Thymus (tissue), 11 donors: ENCODE results near the gene SNX3. TPM values are rescaled to one million over a fixed set of nuclear protein-coding genes. Genes with fewer than 3 reads are reported as not detected.
"Not testable (repeated sequence)": the region's sequence is repeated elsewhere in the genome, so short reads cannot be mapped to it uniquely, and the experiment has no call there.

ENCODE experiments used
- DNase-seq, 9 donors: peaks; one replicate each; pipeline ENCODE4 v3.0.0-alpha.2; 2013; ENCODE audit warnings: low spot score in 9 of 9, low read depth in 6 of 9, missing footprints in 1 of 9
- H3K27ac ChIP-seq, 2 donors: one replicate each; pipeline ENCODE4 v1.5.1; 2013; ENCODE audit warnings: control low read depth in 1 of 2, low read depth in 1 of 2, low read length in 1 of 2, mild to moderate bottlenecking in 1 of 2, moderate library complexity in 1 of 2
- H3K27me3 ChIP-seq, 2 donors: one replicate each; pipeline ENCODE4 v1.5.1; 2013; ENCODE audit warnings: low read length in 1 of 2; ENCODE audit not compliant: control insufficient read depth in 2 of 2, insufficient read depth in 1 of 2
- H3K36me3 ChIP-seq, 2 donors: one replicate each; pipeline ENCODE4 v1.5.1; 2013; ENCODE audit warnings: low read length in 1 of 2, mild to moderate bottlenecking in 1 of 2, moderate library complexity in 1 of 2; ENCODE audit not compliant: control insufficient read depth in 2 of 2, insufficient read depth in 2 of 2
- H3K4me1 ChIP-seq, 2 donors: one replicate each; pipeline ENCODE4 v1.5.1; 2013; ENCODE audit warnings: low read length in 2 of 2; ENCODE audit not compliant: control insufficient read depth in 2 of 2, insufficient read depth in 2 of 2
- H3K4me3 ChIP-seq, 2 donors: one replicate each; pipeline ENCODE4 v1.5.1; 2013; ENCODE audit warnings: low read length in 2 of 2, control low read depth in 1 of 2, mild to moderate bottlenecking in 1 of 2
- H3K9me3 ChIP-seq, 2 donors: one replicate each; pipeline ENCODE4 v1.5.1; 2013; ENCODE audit warnings: low read length in 1 of 2, mild to moderate bottlenecking in 1 of 2; ENCODE audit not compliant: control insufficient read depth in 2 of 2, insufficient read depth in 1 of 2
- WGBS: extraction: QIAGEN DNeasy Blood & Tissue Kit; methylation state at CpG from one replicate; pipeline ENCODE4 v1.1.7; 2013; 5-methylcytosine and 5-hydroxymethylcytosine counted together
- polyA plus RNA-seq: library from polyadenylated mRNA; stranded (reverse); fragments of 200-250 nt; gene quantifications from one replicate; pipeline ENCODE4 v1.2.3, GENCODE V29; 2013
- total RNA-seq: library from RNA; stranded (reverse); fragments of 120-200 nt; gene quantifications from one replicate; pipeline ENCODE4 v1.2.4, GENCODE V29; 2013
- donor health status: healthy.

The SNX3 gene
- total and polyA plus RNA-seq, 2 donors: 156 to 273 TPM

DNA sequence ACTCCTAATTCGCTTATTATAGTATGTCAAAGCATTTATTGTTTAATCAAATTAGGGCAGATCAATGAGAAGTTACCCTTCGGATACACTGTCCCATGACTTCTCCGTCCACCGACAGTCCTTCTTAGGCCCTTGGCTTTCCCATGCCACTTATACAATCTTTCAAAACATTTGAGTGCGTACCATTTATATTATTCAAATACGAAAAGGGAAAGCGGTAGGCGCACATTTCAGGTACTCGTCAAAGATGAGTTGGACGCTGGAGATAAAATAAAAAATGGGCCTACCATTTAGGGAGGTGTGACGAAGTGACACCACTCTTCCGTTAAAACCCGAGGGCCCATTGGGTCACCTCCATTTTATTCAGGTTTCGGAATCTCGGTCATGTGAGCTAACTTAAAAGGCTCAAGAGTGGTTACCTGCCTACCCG is 33.5 kb upstream of the SNX3 start:
- H3K27ac ChIP-seq: peak overlapping the region; percentile 94 to 98
- DNase-seq: no peak

DNA sequence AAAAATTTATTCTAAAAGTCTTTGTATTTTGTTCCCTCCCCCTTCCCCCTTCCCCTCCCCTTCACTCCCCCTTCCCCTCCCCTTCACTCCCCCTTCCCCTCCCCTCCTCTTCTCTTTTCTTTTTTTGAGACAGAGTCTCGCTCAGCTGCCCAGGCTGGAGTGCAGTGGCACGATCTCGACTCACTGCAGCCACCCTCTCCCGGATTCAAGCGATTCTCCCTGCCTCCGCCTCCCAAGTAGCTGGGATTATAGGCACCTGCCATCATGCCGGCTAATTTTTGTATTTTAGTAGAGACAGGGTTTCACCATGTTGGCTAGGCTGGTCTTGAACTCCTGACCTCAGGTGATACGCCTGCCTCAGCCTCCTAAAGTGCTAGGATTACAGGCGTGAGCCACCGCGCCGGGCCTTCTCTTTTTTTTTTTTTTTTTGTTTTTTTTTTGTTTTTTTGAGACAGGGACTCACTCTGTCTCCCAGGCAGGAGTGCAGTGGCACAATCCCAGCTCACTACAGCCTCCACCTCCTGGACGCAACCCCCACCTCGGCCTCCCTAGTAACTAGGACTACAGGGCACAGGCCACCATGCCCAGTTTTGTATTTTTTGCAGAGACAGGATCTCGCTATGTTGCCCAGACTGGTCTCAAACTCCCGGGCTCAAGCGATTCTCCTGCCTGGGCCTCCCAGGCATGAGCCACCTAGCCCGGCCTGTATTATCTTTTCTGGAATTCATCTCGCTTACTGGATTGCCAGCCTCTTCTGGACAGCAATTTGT is 32.9 kb upstream of the SNX3 start:
- Histone ChIP-seq H3K27ac (no peak overlapping the region), H3K27me3 (no peaks in the 10 kb centered on the region), H3K4me3 (peak overlapping the region in 1 of 2 donors; percentile 95), H3K36me3 (no peaks in the 10 kb centered on the region), H3K4me1 (peaks cover 5 to 10% of the 10 kb centered on the region in 2 donors), H3K9me3 (no peaks in the 10 kb centered on the region)
- 95% methylated on average over 19 of the region's 19 CpGs for WGBS
- DNase-seq: no peak

More for the DNA sequence above, 33.5 kb upstream of the SNX3 start:
- no peaks in the 10 kb centered on the region for H3K36me3 ChIP-seq
- WGBS: 40% methylated on average over 16 of the region's 16 CpGs
- H3K4me1 ChIP-seq: peaks cover 5 to 10% of the 10 kb centered on the region in 2 donors
- no peaks in the 10 kb centered on the region for H3K9me3 ChIP-seq
- H3K27me3 ChIP-seq: no peaks in the 10 kb centered on the region
- H3K4me3 ChIP-seq: peak overlapping the region; percentile 86 to 95

DNA sequence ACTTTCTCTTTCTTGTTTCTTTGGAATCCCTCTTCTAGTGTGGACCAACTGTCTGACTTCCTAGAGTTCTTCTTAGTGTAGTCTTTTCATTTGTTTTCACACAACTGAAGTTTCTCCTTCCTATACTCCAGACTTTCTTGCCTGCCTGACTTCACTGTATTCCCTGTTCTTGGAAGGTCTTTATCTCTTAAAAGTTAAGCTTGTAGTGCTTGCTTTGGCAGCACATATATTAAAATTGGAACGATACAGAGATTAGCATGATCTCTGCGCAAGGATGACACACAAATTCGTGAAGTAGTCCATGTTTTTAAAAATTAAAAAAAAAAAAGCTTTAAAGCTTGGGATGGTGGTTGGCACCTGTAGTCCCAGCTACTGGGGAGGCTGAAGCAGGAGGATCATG is 31.7 kb upstream of the SNX3 start:
- DNase-seq, H3K36me3 ChIP-seq, H3K27ac ChIP-seq, H3K9me3 ChIP-seq, H3K27me3 ChIP-seq, H3K4me3 ChIP-seq: not testable (repeated sequence)
- 95% methylated on average over 3 of the region's 3 CpGs for WGBS
- peaks cover 5 to 10% of the 10 kb centered on the region in 2 donors for H3K4me1 ChIP-seq

DNA sequence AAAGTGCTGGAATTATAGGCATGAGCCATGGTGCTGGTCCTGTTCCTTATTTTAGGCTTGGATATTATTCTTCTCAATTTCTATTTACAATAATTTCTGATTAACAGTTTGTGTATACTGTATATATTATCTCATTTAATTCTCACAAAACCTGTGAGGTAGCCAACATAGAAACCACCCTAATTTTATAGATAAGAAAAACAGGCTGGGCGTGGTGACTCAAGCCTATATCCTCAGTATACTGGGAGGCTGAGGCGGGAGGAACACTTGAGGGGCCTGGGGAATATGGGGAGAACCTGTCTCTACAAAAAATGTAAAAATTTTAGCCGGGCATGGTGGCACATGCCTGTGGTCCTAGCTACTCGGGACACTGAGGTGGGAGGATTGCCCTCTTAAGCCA is 30.3 kb upstream of the SNX3 start:
- Histone ChIP-seq H3K27me3 (no peaks in the 10 kb centered on the region), H3K27ac (no peak overlapping the region), H3K36me3 (no peaks in the 10 kb centered on the region), H3K4me1 (peaks cover 5 to 10% of the 10 kb centered on the region in 2 donors), H3K9me3 (no peaks in the 10 kb centered on the region), H3K4me3 (no peak overlapping the region)
- WGBS: 96% methylated on average over 4 of the region's 4 CpGs
- no peak for DNase-seq

DNA sequence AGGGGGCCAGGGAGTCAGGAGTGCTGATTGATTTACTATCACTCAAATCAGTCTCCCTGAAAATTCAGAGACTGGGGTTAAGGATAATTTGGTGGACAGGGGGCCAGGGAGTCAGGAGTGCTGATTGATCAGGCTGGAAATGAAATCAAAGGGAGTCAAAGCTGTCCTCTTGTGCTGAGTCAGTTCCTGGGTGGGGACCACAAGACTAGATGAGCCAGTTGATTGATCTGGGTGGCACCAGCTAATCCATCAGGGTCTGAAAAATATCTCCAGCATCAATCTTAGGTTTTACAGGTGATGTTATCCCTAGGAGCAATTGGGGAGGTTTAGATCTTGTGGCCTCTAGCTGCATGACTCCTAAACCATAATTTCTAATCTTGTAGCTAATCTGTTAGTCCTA is 27.9 kb upstream of the SNX3 start:
- no peak for DNase-seq
- Histone ChIP-seq H3K27ac (no peak overlapping the region), H3K4me1 (no peaks in the 10 kb centered on the region), H3K4me3 (no peak overlapping the region), H3K36me3 (no peaks in the 10 kb centered on the region), H3K9me3 (no peaks in the 10 kb centered on the region), H3K27me3 (no peaks in the 10 kb centered on the region)

DNA sequence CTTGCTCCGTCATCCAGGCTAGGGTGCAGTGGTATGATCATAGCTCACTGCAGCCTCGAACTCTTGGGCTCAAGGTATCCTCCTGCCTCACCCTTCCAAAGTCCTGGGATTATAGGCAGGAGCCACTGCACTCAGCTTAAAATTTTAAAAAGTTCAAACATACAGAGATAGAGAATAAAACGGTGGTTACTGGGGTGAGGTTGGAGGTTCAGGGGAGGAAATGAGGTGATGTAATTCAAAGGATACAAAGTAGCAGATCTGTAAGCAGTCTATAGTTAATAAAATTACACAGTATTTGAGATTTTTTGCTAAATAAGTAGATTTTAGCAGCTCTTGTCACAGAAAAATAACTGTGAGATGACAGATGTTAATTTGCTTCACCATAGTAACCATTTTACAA is 26.5 kb upstream of the SNX3 start:
- no peak overlapping the region for H3K27ac ChIP-seq
- DNase-seq: no peak
- 74% methylated on average over 3 of the region's 3 CpGs for WGBS
- no peaks in the 10 kb centered on the region for H3K36me3 ChIP-seq
- no peak overlapping the region for H3K4me3 ChIP-seq
- H3K9me3 ChIP-seq: no peaks in the 10 kb centered on the region
- no peaks in the 10 kb centered on the region for H3K27me3 ChIP-seq
- no peaks in the 10 kb centered on the region for H3K4me1 ChIP-seq

DNA sequence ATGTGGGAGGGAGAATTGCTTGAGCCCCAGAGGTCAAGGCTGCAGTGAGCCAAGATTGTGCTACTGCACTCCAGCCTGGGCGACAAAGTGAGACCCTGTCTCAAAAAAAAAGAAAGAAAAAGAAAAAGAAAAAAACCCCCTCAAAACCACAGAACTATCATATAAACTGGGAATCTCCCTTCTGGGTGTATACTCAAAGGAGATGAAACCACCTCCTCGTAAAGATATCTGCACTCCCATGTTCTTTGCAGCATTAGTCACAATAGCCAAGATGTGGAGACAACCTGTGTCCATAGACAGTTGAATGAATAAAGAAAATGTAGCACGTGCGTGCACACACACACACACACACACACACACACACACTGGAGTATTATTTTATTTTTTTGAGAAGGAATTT is 25.5 kb upstream of the SNX3 start:
- Histone ChIP-seq H3K27ac (no peak overlapping the region), H3K4me3 (no peak overlapping the region), H3K4me1 (no peaks in the 10 kb centered on the region), H3K9me3 (no peaks in the 10 kb centered on the region), H3K36me3 (no peaks in the 10 kb centered on the region), H3K27me3 (no peaks in the 10 kb centered on the region)
- 94% methylated on average over 4 of the region's 4 CpGs for WGBS
- no peak for DNase-seq

DNA sequence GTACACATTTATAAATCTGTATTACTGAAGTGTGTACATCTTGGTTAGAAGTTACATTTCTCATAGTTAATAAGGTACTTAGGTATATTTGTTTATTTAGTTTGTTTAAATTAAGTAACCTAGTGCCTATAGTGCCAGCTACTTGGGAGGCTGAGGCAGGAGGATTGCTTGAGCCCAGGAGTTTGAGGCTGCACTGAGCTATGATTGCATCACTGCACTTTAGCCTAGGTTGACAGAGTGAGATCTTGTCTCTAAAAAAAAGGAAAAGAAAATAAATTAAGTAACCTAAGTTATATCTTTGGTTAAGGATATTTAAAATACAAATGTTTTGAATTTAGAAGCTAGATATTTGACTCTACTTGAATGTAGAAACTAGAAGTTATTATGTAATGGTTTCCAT is 24.5 kb upstream of the SNX3 start:
- H3K36me3 ChIP-seq: no peaks in the 10 kb centered on the region
- DNase-seq: no peak

DNA sequence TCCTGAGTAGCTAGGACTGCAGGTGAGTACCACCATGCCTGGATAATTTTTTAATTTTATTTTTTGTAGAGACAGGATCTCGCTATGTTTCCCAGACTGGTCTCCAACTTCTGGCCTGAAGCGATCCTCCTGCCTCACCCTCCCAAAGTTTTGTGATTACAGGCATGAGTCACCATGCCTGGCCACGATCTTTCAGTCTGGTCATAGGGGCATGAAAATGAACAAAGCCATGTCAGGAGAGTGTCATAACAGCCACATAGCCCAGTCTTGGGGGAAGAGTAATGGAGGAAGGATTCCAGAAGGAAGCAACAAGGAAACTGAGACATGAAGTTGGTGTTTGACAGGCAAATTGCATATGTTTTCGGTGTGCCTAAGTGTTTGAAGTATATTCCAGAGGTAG is 17.0 kb upstream of the SNX3 start:
- no peak overlapping the region for H3K4me3 ChIP-seq
- no peaks in the 10 kb centered on the region for H3K27me3 ChIP-seq
- H3K4me1 ChIP-seq: no peaks in the 10 kb centered on the region
- H3K9me3 ChIP-seq: no peaks in the 10 kb centered on the region
- WGBS: 94% methylated on average over 4 of the region's 4 CpGs
- H3K36me3 ChIP-seq: no peaks in the 10 kb centered on the region
- no peak for DNase-seq
- no peak overlapping the region for H3K27ac ChIP-seq

More for the DNA sequence above, 24.5 kb upstream of the SNX3 start:
- Histone ChIP-seq H3K4me1 (no peaks in the 10 kb centered on the region), H3K27ac (no peak overlapping the region), H3K9me3 (no peaks in the 10 kb centered on the region), H3K27me3 (no peaks in the 10 kb centered on the region), H3K4me3 (no peak overlapping the region)
